ENCODE data around the gene MDK.

Gene MDK

DNA sequence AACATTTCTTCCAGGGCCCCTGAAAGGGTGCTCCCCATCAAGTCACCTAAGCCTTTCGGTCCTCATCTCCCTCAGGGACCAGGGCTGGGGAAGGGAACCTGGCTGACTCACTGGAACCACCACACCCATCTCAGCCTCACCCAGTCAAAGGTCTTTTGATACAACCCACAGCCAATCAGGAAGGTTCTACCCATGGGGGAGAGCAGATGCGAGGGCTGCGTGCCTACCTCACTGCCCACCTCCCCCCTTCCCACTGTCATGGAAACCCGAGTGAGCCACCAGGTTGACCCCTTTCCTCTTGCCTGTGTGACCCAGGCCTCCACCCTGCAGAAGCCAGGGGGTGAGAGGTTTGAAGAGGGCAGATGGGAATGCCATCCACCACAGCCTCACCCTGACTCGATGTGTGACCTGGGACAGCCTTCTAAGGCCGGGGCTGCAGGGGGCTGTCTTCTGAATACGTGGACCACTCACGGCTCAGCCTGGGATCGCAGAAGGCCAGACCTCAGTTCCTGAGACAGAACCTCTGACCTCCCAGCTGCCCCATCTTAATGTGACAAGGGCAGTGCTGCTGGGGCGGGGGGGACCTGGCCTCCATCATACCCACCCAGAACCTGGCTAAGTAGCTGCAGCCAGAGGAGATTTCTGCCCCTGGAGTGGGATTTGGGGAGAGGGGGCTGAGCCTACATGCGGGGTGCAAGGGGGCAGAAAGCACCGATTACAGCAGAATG lies 2.7 kb downstream of the MDK start:
- no peak for DNase-seq (ENCODE audit: low read depth in 1 of 2, low spot score in 1 of 2)
- in situ Hi-C loops (cut with HindIII; ENCODE audit: low pct_unique_long_range_greater_than_20kb, low sequenced_read_pairs), result no loop called here
- no peak for TF ChIP-seq JUND (IDR thresholded peaks at IDR 0.05; ENCODE audit: low read depth)

DNA sequence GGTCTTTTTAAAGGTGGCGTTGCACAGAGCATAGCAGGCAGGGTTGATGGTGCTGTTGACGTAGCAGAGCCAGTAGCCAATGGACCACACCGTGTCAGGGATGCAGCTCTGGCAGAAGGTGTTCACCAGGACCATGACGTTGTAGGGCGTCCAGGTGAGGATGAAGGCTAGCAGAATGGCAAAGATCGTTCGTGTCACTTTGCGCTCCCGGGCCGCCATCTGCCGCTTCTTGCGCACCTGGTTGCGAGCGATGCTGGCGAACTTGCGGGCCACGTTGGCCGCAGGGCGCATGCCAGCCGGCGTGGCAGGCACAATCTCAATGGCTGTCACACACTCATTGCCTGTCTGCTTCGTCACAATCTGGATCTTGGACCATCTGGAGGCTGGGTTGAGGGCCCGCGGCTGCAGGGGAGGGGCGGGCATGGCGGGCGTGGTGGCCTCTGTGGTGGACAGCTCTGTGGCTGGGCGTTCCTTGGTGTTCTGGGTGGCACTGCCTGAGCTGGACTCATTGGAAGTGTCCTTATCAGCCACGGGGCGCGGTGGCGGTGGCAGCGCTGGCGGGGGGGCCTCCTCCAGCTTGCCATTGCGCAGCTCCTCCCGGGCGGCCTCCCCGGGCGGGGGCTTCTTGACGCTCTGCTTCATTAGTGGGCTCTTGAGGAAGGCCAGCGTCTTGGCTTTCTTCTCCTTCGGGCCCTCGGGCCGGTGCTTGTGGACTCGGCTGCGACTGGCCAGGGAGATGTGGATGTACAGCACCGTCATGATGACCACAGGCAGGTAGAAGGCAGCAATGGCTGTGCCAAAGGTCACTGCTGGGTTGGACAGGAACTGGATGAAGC lies 3.9 kb downstream of the MDK start:
- no peak for TF ChIP-seq JUND (IDR thresholded peaks at IDR 0.05; ENCODE audit: low read depth)
- no peak for DNase-seq (ENCODE audit: low read depth in 1 of 2, low spot score in 1 of 2)
- in situ Hi-C loops (cut with HindIII; ENCODE audit: low pct_unique_long_range_greater_than_20kb, low sequenced_read_pairs), result no loop called here

DNA sequence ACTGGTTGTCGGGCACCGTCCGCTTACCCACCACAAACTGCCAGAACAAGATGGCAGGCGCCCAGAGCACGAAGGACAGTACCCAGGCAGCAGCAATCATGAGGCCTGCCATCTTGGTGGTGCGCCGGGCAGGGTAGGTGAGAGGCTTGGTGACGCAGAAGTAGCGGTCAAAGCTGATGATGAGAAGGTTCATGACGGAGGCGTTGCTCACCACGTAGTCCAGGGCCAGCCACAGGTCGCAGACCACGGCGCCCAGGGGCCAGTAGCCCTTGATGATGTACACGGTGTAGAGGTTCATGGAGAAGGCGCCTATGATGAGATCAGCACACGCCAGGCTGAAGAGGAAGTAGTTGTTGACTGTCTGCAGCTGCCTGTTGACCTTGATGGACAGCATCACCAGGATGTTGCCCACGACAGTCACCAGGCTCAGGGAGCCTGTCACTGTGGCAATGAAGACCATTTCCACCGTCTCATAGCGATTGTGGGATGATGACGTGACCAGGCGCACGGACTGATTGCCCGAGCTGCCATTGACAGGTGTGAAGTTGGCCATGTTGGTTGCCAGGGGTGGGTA lies 4.6 kb downstream of the MDK start:
- no peak for TF ChIP-seq JUND (IDR thresholded peaks at IDR 0.05; ENCODE audit: low read depth)
- in situ Hi-C loops (cut with HindIII; ENCODE audit: low pct_unique_long_range_greater_than_20kb, low sequenced_read_pairs), result no loop called here
- no peak for DNase-seq (ENCODE audit: low read depth in 1 of 2, low spot score in 1 of 2)

DNA sequence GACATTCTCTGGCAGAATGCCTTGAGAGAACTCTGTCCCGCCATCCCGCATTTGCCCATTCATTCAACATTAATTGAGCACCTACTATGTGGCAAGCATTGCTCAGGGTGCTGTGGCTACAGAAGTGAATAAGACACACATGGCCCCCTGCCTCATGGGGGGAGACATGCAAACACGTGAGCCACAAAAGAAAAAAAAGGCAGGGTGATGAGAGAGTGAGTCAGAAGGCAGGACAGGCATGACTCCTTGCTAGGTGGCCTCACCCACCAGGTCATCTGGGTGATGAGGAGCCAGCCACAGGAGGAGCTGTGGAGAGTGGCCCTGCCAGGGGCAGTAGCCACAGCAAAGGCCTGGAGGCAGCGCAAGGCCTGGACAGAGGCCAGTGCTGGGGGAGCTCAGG lies 5.2 kb downstream of the MDK start:
- DNase-seq (ENCODE audit: low read depth in 1 of 2, low spot score in 1 of 2), result no peak
- TF ChIP-seq JUND (IDR thresholded peaks at IDR 0.05; ENCODE audit: low read depth), result no peak
- in situ Hi-C loops (cut with HindIII; ENCODE audit: low pct_unique_long_range_greater_than_20kb, low sequenced_read_pairs), result no loop called here

DNA sequence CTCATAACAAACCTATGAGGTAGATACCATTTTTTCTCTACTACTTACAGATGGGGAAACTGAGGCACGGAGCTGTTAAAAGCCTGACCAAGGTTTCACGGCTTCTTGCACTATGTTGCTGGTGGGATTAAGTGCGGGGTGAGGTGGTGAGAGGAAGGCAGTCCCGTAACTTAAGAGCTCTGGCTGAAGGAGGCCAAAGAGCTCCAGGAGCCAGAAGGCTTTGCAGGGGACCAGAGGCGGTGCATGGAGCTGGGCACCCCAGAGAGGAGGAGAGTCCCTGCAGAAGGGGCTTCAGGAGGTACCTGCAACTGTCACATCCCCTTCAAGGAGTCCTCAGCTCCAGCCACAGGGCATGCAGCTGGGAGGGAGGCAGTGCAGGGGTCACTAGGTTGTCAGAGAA lies 6.0 kb downstream of the MDK start:
- DNase-seq (ENCODE audit: low read depth in 1 of 2, low spot score in 1 of 2), result no peak
- in situ Hi-C loops (cut with HindIII; ENCODE audit: low pct_unique_long_range_greater_than_20kb, low sequenced_read_pairs), result no loop called here
- no peak for TF ChIP-seq JUND (IDR thresholded peaks at IDR 0.05; ENCODE audit: low read depth)

DNA sequence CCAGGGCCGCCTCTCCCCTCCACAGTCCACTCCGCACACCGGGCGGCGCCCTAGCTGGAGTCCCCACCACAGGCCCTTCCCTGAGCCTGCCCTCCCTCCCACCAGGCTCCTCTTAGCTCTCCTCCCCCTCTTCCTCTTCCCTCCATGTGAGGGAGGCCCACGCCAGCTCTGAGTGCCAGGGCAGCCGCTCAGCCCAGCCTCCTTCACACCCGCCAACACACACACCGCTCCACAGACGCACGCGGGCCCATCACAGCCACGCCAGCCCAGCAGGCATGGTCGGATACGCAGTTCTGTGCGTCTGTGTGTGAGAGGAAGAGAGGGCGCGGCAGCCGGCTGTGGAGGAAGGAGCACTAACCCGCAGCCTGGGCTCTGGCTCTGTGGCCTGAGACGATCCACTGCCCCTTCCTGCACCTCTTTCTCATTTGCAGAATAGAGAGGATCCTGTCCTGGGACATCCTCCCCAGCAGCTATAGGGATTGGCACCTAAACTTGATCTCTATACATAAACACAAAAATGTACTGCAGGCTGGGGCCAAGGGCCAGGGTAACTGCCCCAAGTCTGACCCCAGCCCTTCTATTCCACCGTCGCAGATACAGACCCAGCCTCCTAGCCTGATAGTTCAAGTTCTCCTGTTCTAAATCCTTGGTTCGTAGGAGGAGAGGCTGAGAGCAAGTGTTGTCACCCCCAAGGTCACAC lies 6.6 kb downstream of the MDK start:
- in situ Hi-C loops (cut with HindIII; ENCODE audit: low pct_unique_long_range_greater_than_20kb, low sequenced_read_pairs), result no loop called here
- no peak for TF ChIP-seq JUND (IDR thresholded peaks at IDR 0.05; ENCODE audit: low read depth)
- DNase-seq (ENCODE audit: low read depth in 1 of 2, low spot score in 1 of 2), result no peak

DNA sequence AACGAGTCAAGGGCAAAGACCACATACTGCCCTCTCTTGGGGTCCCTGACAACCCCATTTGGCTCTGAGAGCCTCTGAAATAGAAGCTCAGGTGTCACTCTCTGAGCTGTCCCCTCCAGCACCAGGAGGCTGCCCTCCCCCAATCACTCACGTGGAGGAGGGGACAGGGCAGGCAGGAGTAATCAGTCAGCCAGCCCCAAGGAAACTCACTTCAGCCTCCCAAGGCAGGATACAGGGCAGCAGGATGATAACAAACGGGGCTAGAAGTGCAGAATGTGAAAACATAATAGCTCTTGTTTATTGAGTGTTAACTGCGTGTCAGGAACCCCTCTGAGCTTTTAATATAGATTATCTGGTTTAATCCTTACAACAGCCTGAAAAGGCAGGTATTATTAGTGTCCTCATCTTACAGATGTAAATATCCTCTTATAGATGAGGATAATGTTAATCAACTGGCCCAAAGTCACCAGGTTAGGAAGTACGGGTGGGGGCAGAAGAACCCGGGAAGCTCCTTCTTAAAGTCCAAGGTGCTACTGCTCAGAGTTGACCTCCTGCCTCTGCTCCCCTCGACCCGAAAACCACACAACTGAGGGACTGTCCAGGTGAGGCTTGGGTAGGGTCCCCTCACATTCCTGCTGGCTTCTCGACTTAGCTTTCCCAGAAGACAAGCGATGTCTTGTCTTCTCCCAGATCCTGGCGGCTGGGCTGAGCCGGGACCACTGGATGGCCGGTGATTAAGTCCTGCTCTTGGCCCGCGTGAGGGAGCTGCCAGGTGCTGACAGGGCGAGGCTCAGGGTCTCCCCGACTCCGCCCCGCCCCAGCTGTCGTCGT lies 7.4 kb downstream of the MDK start:
- in situ Hi-C loops (cut with HindIII; ENCODE audit: low pct_unique_long_range_greater_than_20kb, low sequenced_read_pairs), result no loop called here
- DNase-seq (ENCODE audit: low read depth in 1 of 2, low spot score in 1 of 2), result no peak
- TF ChIP-seq JUND (IDR thresholded peaks at IDR 0.05; ENCODE audit: low read depth), result no peak

DNA sequence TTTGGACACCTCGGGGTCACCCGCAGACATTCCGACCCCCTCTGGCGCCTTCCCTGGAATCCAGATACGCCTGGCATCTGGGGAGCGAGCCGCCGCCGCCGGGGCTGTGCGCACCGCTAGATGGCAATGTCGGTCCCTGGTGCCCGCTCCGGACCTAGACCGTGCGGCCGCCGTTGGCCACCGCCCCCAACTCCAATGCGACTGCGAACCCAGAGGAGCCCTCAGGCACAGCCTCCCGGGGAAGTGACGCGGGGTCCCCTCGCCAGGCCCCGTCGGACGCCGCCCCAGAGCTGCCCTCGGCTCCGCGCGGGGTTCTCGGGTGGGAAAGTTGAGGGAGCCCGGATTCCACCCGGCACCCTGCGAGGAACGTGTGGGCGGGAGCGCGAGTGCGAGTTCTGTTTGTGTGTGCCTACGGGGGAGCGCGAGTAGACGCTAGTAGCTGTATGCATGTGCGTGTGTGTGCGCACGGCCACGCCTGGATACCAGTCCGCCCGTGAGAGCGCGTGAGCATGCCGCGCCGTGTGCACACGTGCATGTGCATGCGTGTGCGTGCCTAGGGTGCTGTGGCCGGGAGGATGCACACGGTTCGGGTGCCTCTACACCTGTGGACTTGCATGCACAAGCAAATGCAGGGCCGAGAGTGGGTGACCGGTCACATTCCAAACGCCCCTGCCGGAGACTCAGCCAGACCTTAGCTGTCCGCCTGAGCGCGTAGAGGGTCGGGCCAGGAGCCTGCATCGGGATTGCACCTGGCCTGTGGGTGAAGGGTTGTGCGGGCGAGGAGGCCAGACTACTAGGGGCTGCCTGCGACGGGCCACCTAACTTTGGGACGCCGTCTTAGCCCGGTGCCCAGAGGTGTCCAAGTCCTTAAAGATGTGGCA lies 8.2 kb downstream of the MDK start:
- no peak for TF ChIP-seq JUND (IDR thresholded peaks at IDR 0.05; ENCODE audit: low read depth)
- peak; percentile 70 to 97 for DNase-seq (ENCODE audit: low read depth in 1 of 2, low spot score in 1 of 2)
- in situ Hi-C loops (cut with HindIII; ENCODE audit: low pct_unique_long_range_greater_than_20kb, low sequenced_read_pairs), result no loop called here

DNA sequence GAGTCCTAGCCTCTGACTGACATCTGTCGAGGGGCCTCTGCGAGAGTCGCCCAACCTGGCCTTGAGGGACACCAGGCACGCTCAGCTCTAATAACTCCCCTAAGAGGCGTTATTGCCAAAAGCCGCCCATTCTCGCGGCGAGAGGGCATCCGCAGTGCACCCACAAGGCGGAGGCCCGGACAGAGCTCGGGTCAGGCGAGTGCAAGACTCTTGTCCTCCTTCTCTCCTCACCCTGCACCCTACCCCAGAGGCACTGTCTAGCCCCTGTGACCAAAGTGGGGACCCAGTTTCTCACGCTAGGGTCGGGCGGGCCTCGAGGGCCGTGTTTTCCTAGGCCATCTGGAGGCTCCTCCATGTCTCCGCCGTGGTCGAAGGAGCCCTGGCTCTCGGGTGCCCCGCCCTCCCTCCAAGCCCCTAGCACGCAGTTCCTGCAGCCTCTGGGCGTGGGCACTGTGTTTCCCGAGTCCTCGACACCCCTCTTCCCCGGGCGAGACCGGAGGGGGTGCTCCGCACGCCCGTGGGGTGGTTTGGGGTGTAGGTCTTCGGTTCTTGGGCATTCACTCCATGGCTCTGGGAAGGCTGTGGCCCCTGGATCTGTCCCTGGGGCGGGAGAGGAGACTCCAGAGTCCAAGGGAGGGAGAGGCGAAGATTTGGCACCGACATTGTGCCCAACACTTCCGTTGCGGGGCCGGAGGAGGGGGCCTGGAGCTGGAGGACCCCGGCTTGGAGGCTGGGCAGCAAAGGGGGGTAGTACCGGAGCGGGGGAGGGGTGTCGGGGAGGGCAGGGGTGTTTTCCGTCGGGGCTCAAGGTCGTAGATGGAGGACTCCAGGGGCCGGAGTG lies 9.1 kb downstream of the MDK start:
- in situ Hi-C loops (cut with HindIII; ENCODE audit: low pct_unique_long_range_greater_than_20kb, low sequenced_read_pairs), result no loop called here
- no peak for TF ChIP-seq JUND (IDR thresholded peaks at IDR 0.05; ENCODE audit: low read depth)
- DNase-seq (ENCODE audit: low read depth in 1 of 2, low spot score in 1 of 2), result peak in 1 of 2 experiments; percentile 48

DNA sequence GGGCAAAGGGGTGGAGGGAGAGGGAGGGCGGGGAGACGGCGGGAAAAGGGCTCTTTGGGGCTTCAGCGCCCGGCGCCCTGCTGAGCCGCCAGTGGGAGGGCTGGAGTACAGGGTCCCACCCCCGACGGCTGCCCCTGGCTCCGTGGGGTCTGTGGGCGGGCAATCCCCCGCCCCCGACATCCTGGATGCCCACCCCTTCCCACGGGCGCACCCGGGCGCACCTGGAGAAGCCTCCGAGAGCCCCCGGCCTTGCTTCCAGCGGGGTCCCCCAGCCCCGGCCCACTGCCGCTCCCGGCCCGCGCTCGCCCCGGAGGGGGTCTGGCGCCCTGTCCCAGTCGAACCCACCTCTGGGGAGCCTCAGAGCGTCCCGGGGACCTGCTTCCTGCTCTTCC lies 9.7 kb downstream of the MDK start:
- TF ChIP-seq JUND (IDR thresholded peaks at IDR 0.05; ENCODE audit: low read depth), result no peak
- in situ Hi-C loops (cut with HindIII; ENCODE audit: low pct_unique_long_range_greater_than_20kb, low sequenced_read_pairs), result no loop called here
- no peak for DNase-seq (ENCODE audit: low read depth in 1 of 2, low spot score in 1 of 2)

Data from T47D (cell line).